GM21619 (cell line): Measurements from ENCODE around the gene CPEB3.

ENCODE experiments used
- ATAC-seq: cut with Tn5 transposase; IDR thresholded peaks from one replicate; pipeline ENCODE4 v1.9.1; 2021; ENCODE audit not compliant: unreplicated experiment

Gene CPEB3

GRCh38 chr10:92108747-92109146, 182.1 kb downstream of the CPEB3 start:
- ATAC-seq = no peak

DNA sequence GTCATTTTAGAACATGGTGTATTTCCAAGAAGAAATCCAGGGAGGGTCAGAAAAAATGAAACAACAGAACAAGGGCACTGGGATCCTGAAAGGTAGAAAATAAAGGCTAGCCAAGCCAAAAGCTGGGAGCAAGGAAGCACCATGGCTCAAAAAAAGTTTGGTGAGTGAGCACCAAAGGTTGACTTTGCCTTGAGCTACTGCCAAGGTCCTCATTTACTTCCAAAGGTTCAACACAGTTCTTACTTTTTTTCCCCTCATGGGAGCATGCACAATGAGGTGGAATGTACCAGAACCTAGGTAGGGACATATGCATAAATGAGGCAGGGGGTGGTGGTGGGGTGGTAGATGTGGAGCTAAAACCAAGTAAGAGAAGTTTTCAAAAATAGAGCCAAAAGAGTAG, 182.8 kb downstream of the CPEB3 start:
- no peak for ATAC-seq

GRCh38 chr10:92103376-92104090, 187.3 kb downstream of the CPEB3 start:
- ATAC-seq = no peak

- ATAC-seq = no peak
Observed at GRCh38 chr10:92102601-92103213, 188.2 kb downstream of the CPEB3 start.

DNA sequence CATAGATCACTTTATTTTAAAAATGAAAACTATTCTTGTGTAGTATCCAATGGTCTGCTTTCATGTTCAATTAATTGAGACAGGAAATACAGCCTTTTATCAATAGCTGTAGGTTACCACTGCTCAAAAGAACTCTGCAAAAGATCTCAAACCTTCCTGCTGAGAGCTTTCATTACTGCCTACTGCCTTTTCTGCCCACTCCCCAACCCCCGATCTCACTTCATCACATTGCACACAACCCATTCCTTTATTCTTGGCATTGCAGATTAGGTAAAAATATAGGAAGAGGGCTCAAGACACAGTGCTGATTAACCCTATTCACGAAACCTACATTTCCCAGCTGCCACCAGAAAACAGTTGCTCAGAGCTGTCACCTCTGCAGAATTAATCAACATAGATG, 195.9 kb downstream of the CPEB3 start:
- no peak for ATAC-seq

GRCh38 chr10:92091965-92092364, 198.9 kb downstream of the CPEB3 start:
- ATAC-seq = peak; percentile 47

GRCh38 chr10:92087750-92088395, 203.0 kb downstream of the CPEB3 start:
- peak; percentile 93 for ATAC-seq

- ATAC-seq = no peak
Observed at GRCh38 chr10:92082583-92083280, 208.1 kb downstream of the CPEB3 start.

DNA sequence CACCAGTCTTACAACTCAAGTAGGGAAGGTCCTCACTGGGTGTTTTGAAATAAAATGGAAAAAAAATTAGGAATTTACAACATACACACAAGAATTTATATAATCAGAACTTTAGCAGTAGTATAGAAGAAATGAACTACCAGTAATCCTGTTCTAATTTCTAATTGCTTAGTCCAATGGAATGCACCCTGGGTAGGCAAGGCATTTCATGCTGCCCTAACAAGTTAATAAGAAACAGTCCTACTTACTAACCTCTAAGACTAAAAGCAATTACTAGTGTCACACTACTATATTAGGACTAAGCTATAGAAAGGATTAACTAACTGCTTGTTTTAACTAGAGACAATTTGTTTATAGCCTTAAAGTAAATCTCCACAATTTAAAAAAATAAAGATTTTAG, 209.2 kb downstream of the CPEB3 start:
- ATAC-seq = no peak

GRCh38 chr10:92080244-92080643, 210.6 kb downstream of the CPEB3 start:
- ATAC-seq = no peak

- no peak for ATAC-seq
Observed at GRCh38 chr10:92079003-92079402, 211.9 kb downstream of the CPEB3 start.

DNA sequence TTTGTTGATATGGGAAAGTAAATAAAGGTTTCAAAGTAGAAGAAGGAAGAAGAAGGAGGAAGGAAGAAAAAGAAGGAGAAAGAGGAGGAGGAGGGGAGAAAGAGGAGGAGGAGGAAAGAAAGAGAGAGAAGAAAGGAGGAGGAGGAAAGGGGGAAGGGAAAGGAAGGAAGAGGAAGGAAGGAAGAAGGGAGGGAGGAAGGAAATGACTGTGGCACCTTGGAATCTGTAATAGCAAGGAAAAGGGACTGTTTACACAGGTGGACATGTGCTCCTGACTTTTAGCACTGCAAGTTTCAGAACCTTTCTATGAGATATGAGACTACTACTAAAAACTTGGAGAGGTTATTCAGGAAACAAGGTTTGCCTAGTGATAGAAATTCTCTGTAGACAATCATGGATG, 214.2 kb downstream of the CPEB3 start:
- no peak for ATAC-seq

- ATAC-seq = no peak
Observed at GRCh38 chr10:92075829-92076228, 215.0 kb downstream of the CPEB3 start.

DNA sequence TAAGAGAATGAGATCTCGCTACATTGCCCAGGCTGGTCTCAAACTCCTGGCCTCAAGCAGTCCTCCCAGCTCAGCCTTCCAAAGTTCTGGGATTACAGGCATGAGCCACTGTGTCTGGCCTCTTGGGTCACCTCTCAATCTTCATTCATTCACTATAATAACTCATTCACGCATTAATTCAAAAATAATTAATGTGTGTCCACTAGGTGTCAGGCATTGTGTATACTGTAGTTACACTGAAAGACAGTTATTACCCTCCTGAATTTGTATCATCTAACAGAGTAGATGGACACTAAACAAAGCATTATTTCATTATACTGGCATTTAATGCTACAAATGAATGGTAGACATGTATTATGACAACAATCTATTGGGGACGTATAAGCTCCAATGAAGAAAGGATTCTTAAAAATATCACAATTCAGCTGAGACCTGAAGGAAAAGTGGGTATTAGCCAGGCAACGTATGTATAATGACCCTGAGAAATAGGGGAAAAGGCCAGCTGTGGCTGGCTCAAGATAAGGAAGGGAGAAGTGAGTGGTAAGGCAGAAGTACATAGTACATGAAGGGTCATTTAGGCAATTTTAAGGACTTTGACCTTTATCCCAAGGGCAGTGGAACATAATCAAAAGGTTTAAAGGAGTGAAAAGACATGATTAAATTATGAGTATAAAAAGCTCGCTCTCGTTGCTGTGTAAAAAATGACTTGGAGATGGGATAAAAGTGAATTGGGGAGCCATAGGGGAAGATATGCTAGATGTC, 216.6 kb downstream of the CPEB3 start:
- ATAC-seq = no peak

DNA sequence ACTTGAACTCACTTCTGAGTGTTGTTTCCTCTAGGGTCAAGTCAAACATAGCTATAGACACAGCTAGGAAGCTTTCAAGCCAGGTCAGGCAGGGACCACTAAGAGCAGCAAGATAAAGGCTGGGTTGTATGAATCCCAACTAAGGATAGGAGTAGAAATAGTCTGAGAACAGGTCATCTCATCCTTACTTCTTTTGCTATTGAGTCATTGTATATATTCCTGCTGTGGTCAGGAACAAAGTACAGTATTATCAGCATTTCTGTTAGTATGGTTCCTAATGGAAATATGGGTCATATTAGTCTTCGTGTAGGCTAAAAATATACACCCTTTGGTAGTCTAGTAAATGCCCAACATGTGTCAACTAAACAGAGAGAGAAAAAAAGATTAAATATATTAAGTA, 222.0 kb downstream of the CPEB3 start:
- ATAC-seq = no peak

GRCh38 chr10:92066386-92066785, 224.5 kb downstream of the CPEB3 start:
- ATAC-seq = no peak

DNA sequence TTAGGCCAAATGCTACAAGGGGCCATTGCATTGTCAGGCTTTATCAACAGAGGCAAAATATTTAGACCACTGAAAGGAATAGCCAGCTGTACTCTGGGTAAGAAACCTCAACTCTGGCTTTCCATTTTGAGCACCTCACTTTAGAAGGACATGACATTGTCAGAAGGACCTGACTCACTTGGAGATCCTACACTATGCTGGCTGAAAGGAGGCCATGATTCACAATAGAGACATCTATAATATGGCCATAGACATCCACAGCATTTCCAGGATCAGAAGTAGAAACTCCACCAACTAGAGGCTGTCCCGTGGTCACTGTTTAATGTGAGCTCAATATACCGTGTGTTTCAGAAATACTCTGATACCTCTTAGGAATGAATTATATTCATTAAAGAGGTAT, 226.4 kb downstream of the CPEB3 start:
- ATAC-seq = no peak

DNA sequence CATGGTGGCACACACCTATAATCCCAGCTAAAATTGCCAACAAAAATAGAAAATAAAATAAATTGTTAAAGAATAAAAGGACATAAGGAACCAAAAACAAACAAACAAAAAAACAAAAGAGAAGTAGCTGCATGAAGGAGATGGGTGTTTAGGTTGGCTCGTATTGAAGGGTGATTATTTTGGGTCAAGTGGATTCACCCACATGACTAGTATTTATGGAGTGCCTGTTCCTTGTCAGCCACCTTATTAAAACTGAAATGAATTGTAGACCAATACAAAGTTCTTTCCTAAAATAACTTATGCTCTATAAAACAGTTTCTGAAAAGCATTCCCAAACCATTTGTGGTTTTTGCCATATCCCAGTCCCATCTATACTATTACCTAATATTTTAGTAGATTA, 228.6 kb downstream of the CPEB3 start:
- no peak for ATAC-seq

DNA sequence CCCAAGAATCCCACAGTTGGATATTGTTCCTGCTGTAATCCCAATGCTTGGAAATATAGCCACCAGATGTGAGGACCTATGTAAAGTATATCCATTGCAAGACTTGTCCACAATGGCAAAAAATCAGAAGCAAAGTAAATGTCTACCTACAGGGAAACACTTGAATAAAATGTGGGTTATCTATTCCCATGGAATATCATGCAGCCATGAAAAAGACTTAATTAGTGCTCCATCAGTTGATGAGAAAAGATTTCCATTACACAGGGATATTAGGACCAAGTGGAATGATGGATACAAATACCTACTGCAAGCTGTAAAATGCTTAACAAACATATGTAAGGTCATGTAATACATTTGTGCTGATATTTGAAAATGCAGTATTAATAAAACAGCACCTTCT, 236.1 kb downstream of the CPEB3 start:
- ATAC-seq = no peak

DNA sequence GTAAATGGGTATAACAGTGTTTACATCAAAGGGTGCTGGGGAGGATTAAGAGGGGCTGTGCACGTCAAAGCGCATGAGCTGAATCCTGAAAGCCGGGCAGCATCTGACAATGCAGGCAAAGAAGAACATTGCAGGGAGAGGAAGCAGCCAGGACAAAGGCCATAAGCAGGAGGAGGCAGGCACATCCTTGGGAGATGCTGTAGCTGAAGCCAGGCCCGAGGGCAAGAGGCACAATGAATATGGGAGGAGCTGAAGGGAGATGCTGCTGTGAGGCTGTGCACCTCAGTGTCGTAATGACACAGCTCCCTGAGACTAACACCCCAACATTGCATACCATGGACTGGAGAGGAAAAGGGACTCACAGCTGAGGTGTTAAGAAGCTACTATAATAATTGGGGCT, 238.1 kb downstream of the CPEB3 start:
- ATAC-seq = no peak

DNA sequence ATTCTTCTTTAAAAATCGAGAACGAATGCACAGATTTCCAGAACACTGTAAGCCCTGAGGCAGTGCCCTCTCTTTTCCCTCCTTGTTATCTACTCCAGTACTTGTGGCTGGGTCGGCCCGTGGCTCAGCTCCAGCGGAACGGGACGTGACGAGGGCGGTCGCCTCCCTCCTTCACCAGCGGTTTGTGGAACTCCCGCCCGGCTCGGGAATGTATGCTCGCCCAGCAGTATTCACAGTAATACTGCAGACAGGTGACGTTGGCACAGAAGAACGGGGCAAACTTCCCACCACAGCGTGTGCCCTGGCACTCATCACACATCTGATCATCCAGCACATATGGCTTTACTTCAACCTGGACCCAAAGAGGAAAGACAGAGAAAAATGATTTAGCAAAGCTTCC, 238.8 kb downstream of the CPEB3 start:
- ATAC-seq = no peak
